ENCODE measurements around the gene DOCK4. TPM values are rescaled to one million over a fixed set of nuclear protein-coding genes. Genes with fewer than 3 reads are reported as not detected.

The DOCK4 gene
- total and polyA plus RNA-seq, 9 donors: 8.2 to 14.0 (median 10.0) TPM

DNA sequence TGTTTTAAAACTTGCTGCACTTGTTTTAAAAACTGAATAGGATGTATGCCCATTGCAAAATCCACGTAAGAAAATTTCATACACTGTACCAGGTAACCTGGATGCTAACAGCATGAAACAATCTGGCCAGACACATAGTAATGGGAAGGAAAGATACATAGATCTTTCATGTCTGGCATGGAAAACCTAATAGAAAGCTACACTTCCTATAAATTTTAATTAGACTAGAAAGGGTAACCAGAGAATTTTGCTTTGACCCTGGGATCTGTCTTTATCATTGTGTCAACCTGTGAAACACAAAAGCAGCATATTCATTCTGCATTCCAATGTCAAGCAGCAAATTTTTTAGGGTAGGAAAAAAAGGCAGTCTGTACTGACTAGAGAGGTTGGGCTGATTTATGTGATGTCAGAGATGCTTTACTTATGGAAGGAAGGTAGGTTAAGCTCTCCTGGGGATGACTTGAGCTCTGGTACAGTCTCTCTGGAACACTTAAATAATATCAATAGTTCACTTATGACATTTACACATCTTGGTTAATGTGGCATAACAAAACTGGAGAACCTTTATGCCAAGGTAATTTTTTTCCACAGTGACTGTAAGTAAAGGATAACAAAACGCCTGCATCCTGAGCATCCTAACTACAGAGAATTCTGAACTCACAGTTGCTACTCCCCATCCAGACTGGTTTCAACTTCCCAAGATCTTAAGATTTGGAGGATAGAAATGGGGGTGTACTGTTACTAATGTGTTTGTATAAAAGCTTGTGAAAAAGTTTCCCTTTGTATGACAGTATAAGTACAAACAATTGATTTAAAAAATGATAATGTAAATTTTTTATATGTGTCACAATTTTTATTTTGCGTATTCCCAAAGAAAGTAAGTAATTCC is 44.7 kb downstream of the DOCK4 start:
- H3K27ac ChIP-seq (ENCODE audit: low read length): no peak overlapping the region

GRCh38 chr7:112160771-112161150 is 45.4 kb downstream of the DOCK4 start:
- Histone ChIP-seq H3K27ac (ENCODE audit: low read length) (no peak overlapping the region), H3K9me3 (replicated peaks; ENCODE audit: control insufficient read depth, low read depth, low read length) (no peaks in the 10 kb centered on the region), H3K4me3 (ENCODE audit: low read length) (no peak overlapping the region), H3K36me3 (ENCODE audit: control insufficient read depth, insufficient read depth, low read length) (no peaks in the 10 kb centered on the region), H3K4me1 (ENCODE audit: control insufficient read depth, insufficient read depth, low read length) (no peaks in the 10 kb centered on the region), H3K27me3 (ENCODE audit: control insufficient read depth, insufficient read depth, low read length) (no peaks in the 10 kb centered on the region)
- no peak for DNase-seq
- WGBS (ENCODE audit: insufficient coverage): no CpG with 5 or more reads among the region's 7 CpGs

More for the DNA sequence above, 44.7 kb downstream of the DOCK4 start:
- DNase-seq: no peak
- Histone ChIP-seq H3K36me3 (ENCODE audit: control insufficient read depth, insufficient read depth, low read length) (no peaks in the 10 kb centered on the region), H3K4me3 (ENCODE audit: low read length) (no peak overlapping the region), H3K27me3 (ENCODE audit: control insufficient read depth, insufficient read depth, low read length) (no peaks in the 10 kb centered on the region), H3K9me3 (replicated peaks; ENCODE audit: control insufficient read depth, low read depth, low read length) (no peaks in the 10 kb centered on the region), H3K4me1 (ENCODE audit: control insufficient read depth, insufficient read depth, low read length) (no peaks in the 10 kb centered on the region)
- WGBS (ENCODE audit: insufficient coverage): no CpG with 5 or more reads among the region's 3 CpGs

GRCh38 chr7:112160130-112160770 is 45.9 kb downstream of the DOCK4 start:
- H3K9me3 ChIP-seq (replicated peaks; ENCODE audit: control insufficient read depth, low read depth, low read length): no peaks in the 10 kb centered on the region
- H3K4me1 ChIP-seq (ENCODE audit: control insufficient read depth, insufficient read depth, low read length): no peaks in the 10 kb centered on the region
- DNase-seq: no peak
- no peak overlapping the region for H3K27ac ChIP-seq (ENCODE audit: low read length)
- 100% methylated on average over 1 of the region's 2 CpGs for WGBS (ENCODE audit: insufficient coverage)
- no peak overlapping the region for H3K4me3 ChIP-seq (ENCODE audit: low read length)
- H3K27me3 ChIP-seq (ENCODE audit: control insufficient read depth, insufficient read depth, low read length): no peaks in the 10 kb centered on the region
- no peaks in the 10 kb centered on the region for H3K36me3 ChIP-seq (ENCODE audit: control insufficient read depth, insufficient read depth, low read length)

DNA sequence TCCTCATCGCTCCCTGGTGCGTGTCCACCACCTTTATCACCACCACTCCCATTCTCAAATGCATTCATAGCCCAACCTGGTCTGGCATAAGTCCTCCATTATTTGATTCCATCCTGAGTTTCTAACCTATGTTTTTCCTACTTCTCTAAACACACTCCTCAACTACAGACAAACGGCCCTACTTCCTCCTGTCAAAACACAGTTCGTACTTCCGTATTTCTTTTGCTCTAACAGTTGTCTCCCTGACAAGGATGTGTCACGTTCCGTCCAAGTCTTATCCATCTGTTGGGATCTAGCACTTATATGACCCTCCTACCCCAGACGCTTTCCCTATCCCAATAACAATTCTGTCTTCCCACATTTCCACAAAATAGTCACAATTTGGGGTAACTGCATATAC is 46.8 kb downstream of the DOCK4 start:
- no peak for DNase-seq
- 83% methylated on average over 8 of the region's 8 CpGs for WGBS (ENCODE audit: insufficient coverage)
- Histone ChIP-seq H3K36me3 (ENCODE audit: control insufficient read depth, insufficient read depth, low read length) (no peaks in the 10 kb centered on the region), H3K27ac (ENCODE audit: low read length) (no peak overlapping the region), H3K9me3 (replicated peaks; ENCODE audit: control insufficient read depth, low read depth, low read length) (no peaks in the 10 kb centered on the region), H3K4me1 (ENCODE audit: control insufficient read depth, insufficient read depth, low read length) (no peaks in the 10 kb centered on the region), H3K27me3 (ENCODE audit: control insufficient read depth, insufficient read depth, low read length) (no peaks in the 10 kb centered on the region), H3K4me3 (ENCODE audit: low read length) (no peak overlapping the region)

DNA sequence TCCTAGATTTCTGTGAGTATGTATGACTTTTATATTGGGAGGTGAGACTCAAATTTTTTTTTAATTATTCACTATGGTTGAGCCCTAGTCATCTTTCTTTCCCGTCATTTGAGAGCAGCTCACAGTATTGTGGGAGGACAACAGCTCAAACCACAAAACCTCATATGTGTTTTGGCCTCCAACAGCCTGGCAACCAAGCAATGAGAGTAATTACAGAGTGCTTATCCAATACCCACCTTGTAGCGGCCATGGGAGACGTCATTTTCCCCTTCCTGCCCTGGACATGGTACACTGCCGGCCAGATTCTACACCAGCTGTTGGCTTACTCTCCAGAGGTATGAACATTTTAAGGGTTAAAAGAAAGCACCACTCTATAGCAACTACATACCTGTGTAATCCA is 49.1 kb downstream of the DOCK4 start:
- no peak for DNase-seq
- no peaks in the 10 kb centered on the region for H3K4me1 ChIP-seq (ENCODE audit: control insufficient read depth, insufficient read depth, low read length)
- 72% methylated on average over 2 of the region's 4 CpGs for WGBS (ENCODE audit: insufficient coverage)
- no peak overlapping the region for H3K4me3 ChIP-seq (ENCODE audit: low read length)
- no peaks in the 10 kb centered on the region for H3K36me3 ChIP-seq (ENCODE audit: control insufficient read depth, insufficient read depth, low read length)
- H3K27ac ChIP-seq (ENCODE audit: low read length): no peak overlapping the region
- no peaks in the 10 kb centered on the region for H3K9me3 ChIP-seq (replicated peaks; ENCODE audit: control insufficient read depth, low read depth, low read length)
- no peaks in the 10 kb centered on the region for H3K27me3 ChIP-seq (ENCODE audit: control insufficient read depth, insufficient read depth, low read length)

DNA sequence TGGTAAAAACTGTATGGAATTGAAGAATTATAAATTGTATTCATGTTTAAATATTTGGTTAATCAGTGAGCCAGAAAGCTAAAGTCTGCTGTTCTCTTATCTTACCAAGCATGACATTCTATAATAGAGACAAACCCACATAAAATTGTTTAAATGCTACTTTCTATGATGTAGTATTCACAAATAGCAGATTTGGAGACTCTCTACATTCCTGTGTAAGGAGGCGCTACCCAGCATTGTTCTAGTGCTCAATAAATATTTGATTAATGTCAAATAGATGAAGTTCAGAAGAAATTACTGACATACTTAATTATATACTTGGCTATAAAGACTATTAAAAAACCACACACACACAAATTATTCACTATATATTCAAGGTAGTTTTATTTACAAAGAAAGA is 49.8 kb downstream of the DOCK4 start:
- Histone ChIP-seq H3K27ac (ENCODE audit: low read length) (no peak overlapping the region), H3K4me3 (ENCODE audit: low read length) (no peak overlapping the region), H3K4me1 (ENCODE audit: control insufficient read depth, insufficient read depth, low read length) (no peaks in the 10 kb centered on the region), H3K27me3 (ENCODE audit: control insufficient read depth, insufficient read depth, low read length) (no peaks in the 10 kb centered on the region), H3K9me3 (replicated peaks; ENCODE audit: control insufficient read depth, low read depth, low read length) (no peaks in the 10 kb centered on the region), H3K36me3 (ENCODE audit: control insufficient read depth, insufficient read depth, low read length) (no peaks in the 10 kb centered on the region)
- no peak for DNase-seq
- WGBS (ENCODE audit: insufficient coverage): no CpG with 5 or more reads among the region's 1 CpG

GRCh38 chr7:112154690-112155089 is 51.5 kb downstream of the DOCK4 start:
- Histone ChIP-seq H3K27ac (ENCODE audit: low read length) (no peak overlapping the region), H3K36me3 (ENCODE audit: control insufficient read depth, insufficient read depth, low read length) (no peaks in the 10 kb centered on the region), H3K4me3 (ENCODE audit: low read length) (no peak overlapping the region), H3K9me3 (replicated peaks; ENCODE audit: control insufficient read depth, low read depth, low read length) (no peaks in the 10 kb centered on the region), H3K27me3 (ENCODE audit: control insufficient read depth, insufficient read depth, low read length) (no peaks in the 10 kb centered on the region), H3K4me1 (ENCODE audit: control insufficient read depth, insufficient read depth, low read length) (no peaks in the 10 kb centered on the region)
- 86% methylated on average over 1 of the region's 4 CpGs for WGBS (ENCODE audit: insufficient coverage)
- DNase-seq: no peak

- DNase-seq: no peak
- WGBS (ENCODE audit: insufficient coverage): no CpG with 5 or more reads among the region's 2 CpGs
- no peaks in the 10 kb centered on the region for H3K27me3 ChIP-seq (ENCODE audit: control insufficient read depth, insufficient read depth, low read length)
- H3K4me3 ChIP-seq (ENCODE audit: low read length): no peak overlapping the region
- H3K4me1 ChIP-seq (ENCODE audit: control insufficient read depth, insufficient read depth, low read length): no peaks in the 10 kb centered on the region
- no peaks in the 10 kb centered on the region for H3K9me3 ChIP-seq (replicated peaks; ENCODE audit: control insufficient read depth, low read depth, low read length)
- H3K36me3 ChIP-seq (ENCODE audit: control insufficient read depth, insufficient read depth, low read length): no peaks in the 10 kb centered on the region
- H3K27ac ChIP-seq (ENCODE audit: low read length): no peak overlapping the region
Observed at GRCh38 chr7:112152186-112152585, 54.0 kb downstream of the DOCK4 start.

GRCh38 chr7:112150823-112151641 is 55.2 kb downstream of the DOCK4 start:
- no CpG with 5 or more reads among the region's 5 CpGs for WGBS (ENCODE audit: insufficient coverage)
- Histone ChIP-seq H3K36me3 (ENCODE audit: control insufficient read depth, insufficient read depth, low read length) (no peaks in the 10 kb centered on the region), H3K27me3 (ENCODE audit: control insufficient read depth, insufficient read depth, low read length) (no peaks in the 10 kb centered on the region), H3K4me1 (ENCODE audit: control insufficient read depth, insufficient read depth, low read length) (no peaks in the 10 kb centered on the region), H3K4me3 (ENCODE audit: low read length) (no peak overlapping the region), H3K9me3 (replicated peaks; ENCODE audit: control insufficient read depth, low read depth, low read length) (no peaks in the 10 kb centered on the region), H3K27ac (ENCODE audit: low read length) (no peak overlapping the region)
- DNase-seq: no peak

DNA sequence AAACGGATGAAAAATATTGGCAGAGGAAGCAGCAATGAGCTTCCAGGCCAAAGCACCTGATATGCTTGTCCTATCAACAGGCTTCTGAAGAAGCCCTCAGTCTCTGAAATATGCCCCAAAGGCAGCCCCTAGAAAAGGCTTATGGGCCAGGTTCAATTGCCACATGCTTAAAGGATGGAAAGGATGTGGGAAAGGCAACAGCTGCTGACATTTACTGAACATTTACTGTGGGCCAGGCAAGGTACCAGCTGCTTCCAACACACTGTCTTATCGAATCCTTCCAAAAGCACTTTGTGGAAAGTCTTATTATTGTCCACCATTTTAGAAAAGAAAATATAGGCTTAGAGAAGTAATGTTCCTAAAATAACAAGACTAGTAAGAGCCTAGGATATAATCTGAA is 56.5 kb downstream of the DOCK4 start:
- Histone ChIP-seq H3K4me1 (ENCODE audit: control insufficient read depth, insufficient read depth, low read length) (no peaks in the 10 kb centered on the region), H3K9me3 (replicated peaks; ENCODE audit: control insufficient read depth, low read depth, low read length) (no peaks in the 10 kb centered on the region), H3K36me3 (ENCODE audit: control insufficient read depth, insufficient read depth, low read length) (no peaks in the 10 kb centered on the region), H3K4me3 (ENCODE audit: low read length) (no peak overlapping the region), H3K27me3 (ENCODE audit: control insufficient read depth, insufficient read depth, low read length) (no peaks in the 10 kb centered on the region), H3K27ac (ENCODE audit: low read length) (no peak overlapping the region)
- DNase-seq: peak; percentile 36
- WGBS (ENCODE audit: insufficient coverage): 0% methylated on average over 1 of the region's 2 CpGs
